BLaER1 (cell line): ENCODE measurements around the gene ATXN7L1.

Source experiments
- H3K27ac ChIP-seq: shearing (Covaris generic); formaldehyde crosslinking; 2 replicates; pipeline ENCODE4 v1.8.1; 2022
- H3K27me3 ChIP-seq: shearing (Covaris generic); formaldehyde crosslinking; 2 replicates; pipeline ENCODE4 v1.8.1; 2022
- H3K36me3 ChIP-seq: shearing (Covaris generic); formaldehyde crosslinking; 2 replicates; pipeline ENCODE4 v1.8.1; 2022
- H3K4me1 ChIP-seq: shearing (Covaris generic); formaldehyde crosslinking; 2 replicates; pipeline ENCODE4 v1.8.1; 2022
- H3K4me2 ChIP-seq: shearing (Covaris generic); formaldehyde crosslinking; 2 replicates; pipeline ENCODE4 v1.8.1; 2022
- H3K4me3 ChIP-seq: shearing (Covaris generic); formaldehyde crosslinking; 2 replicates; pipeline ENCODE4 v1.8.1; 2022
- H3K9ac ChIP-seq: shearing (Covaris generic); formaldehyde crosslinking; 2 replicates; pipeline ENCODE4 v1.8.1; 2022
- H3K9me3 ChIP-seq: shearing (Covaris generic); formaldehyde crosslinking; 2 replicates; pipeline ENCODE4 v1.8.1; 2022
- H4K20me1 ChIP-seq: shearing (Covaris generic); formaldehyde crosslinking; 2 replicates; pipeline ENCODE4 v1.8.1; 2022
- Cebpa-rat ChIP-seq: shearing (Covaris generic); IDR thresholded peaks from 2 replicates; pipeline ENCODE4 v1.8.1; 2022

The ATXN7L1 gene

DNA sequence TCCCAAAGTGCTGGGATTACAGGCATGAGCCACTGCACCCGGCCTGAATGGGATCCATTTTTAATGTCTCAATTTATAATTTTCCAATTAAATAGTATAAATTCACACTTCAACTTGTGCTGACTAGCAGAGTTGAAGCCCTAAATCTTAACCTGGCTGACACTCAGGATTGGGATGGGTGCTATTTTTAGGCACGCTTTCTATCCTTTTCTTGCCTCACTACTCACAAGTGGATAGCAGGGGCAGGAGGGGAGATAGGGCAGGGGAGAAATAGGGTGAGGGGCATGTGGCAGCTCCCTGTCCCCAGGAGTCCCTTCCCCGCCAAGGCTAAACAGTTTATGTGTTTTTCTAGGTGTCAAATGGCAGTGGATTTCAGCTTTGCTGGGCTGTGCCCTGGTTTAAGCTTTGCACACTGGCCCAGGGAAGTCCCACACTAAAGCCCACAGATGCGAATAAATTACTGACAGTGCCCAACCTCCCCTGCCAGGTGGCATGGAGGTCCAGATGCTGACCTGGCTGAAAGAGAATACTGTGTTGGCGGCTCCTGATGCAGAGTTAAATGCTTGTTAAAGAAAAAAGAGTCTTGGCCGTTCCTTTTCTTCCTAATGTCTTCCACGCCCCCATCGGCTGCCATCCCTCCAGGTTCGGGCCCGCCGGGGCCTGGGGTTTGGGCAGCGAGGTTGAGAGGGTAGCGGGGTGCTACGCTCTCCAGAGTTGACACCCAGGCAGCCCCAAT is 259.0 kb downstream of the ATXN7L1 start:
- no peak for TF ChIP-seq Cebpa-rat
- Histone ChIP-seq H3K4me2 (no peak overlapping the region), H3K4me1 (no peaks in the 10 kb centered on the region), H3K27me3 (no peaks in the 10 kb centered on the region), H3K36me3 (peaks cover 70% of the 10 kb centered on the region), H3K27ac (no peak overlapping the region), H3K9ac (no peak overlapping the region), H3K9me3 (no peaks in the 10 kb centered on the region), H4K20me1 (no peaks in the 10 kb centered on the region), H3K4me3 (no peak overlapping the region)

DNA sequence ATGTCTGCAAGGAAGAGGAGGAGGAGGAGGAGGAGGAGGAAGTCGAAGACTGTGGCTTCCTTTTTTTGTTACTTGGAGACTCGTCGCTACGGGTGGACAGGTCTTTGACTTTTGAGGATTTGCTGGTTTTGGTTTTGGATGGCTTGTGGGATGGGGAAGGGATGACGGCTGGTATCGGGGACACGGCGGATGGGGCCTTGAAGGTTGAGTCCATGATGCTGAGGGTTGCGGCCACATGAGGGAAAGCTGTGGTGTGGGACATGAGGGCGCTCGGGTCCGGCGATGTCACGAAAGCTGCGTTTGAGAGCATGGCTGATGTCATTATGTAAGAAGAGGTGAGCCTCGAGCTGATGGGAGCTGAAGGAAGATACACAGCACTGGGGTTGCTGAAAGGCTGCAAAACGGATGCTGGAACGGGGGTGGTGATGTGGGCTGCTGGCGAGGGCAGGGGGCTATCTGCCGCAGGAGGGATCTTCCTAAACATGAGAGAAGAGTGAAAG is 262.0 kb downstream of the ATXN7L1 start:
- no peaks in the 10 kb centered on the region for H4K20me1 ChIP-seq
- H3K9me3 ChIP-seq = no peaks in the 10 kb centered on the region
- no peak for TF ChIP-seq Cebpa-rat
- H3K4me1 ChIP-seq = no peaks in the 10 kb centered on the region
- H3K36me3 ChIP-seq = peaks cover 54% of the 10 kb centered on the region
- H3K27ac ChIP-seq = no peak overlapping the region
- no peak overlapping the region for H3K4me3 ChIP-seq
- H3K4me2 ChIP-seq = no peak overlapping the region
- H3K27me3 ChIP-seq = no peaks in the 10 kb centered on the region
- no peak overlapping the region for H3K9ac ChIP-seq

DNA sequence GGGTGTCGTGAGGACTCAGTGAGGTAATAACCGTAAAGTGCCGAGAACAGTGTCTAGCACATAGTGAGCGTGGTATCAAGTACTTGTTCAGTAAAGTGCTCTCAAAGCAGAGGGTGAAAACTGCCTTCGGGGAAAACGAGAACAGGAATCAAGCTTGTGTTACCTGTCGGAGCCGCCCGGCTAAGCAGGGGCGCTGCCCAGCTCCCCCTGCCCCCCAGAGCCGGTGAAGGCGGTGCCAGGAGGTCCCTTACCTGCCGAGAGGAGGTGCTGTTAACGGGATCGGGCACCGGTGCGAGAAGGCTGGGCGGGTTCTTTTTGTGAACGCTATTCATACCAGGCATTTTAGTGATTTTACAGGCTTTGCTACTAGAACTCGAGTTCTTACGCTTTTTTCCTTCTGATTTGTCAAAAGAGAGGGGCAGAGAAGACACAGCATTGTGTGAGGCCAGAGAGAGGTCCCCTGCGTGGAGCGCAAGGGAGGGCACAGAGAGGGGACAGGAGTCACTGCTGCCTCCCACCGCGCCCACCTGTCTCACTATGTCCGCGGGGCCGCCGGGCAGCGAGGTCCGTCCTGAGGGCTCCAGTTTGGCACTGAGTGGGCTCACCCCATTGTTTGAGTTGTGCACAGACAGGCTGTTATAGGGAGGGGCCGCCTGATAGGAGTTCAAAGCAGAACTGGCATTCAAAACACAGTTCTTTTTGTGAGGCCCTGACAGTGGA is 262.6 kb downstream of the ATXN7L1 start:
- H3K27ac ChIP-seq = no peak overlapping the region
- no peaks in the 10 kb centered on the region for H3K9me3 ChIP-seq
- H3K4me1 ChIP-seq = no peaks in the 10 kb centered on the region
- no peak overlapping the region for H3K4me2 ChIP-seq
- H3K9ac ChIP-seq = no peak overlapping the region
- TF ChIP-seq Cebpa-rat = no peak
- H3K36me3 ChIP-seq = peaks cover 54% of the 10 kb centered on the region
- H3K27me3 ChIP-seq = no peaks in the 10 kb centered on the region
- no peak overlapping the region for H3K4me3 ChIP-seq
- no peaks in the 10 kb centered on the region for H4K20me1 ChIP-seq

DNA sequence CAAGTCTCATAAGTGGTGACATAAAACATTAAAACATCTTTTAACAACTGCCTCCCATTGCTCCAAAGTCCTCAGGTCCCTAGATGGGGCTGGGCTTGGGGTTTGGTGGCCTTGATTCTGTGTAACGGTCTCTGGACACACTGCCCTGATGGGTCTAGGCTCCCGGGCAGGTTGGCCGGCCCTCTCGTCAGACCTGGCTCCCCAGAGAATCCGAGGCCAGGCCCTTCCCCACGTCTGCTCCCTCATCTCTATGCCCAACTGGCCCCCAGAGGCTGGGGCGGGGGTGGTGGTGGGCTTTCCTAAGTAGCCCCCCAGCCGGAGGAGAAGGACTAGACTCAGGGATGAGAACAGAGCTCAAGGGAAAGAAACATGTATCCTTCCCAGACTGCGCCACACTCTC is 263.6 kb downstream of the ATXN7L1 start:
- no peaks in the 10 kb centered on the region for H3K4me1 ChIP-seq
- H3K9me3 ChIP-seq = no peaks in the 10 kb centered on the region
- H3K27me3 ChIP-seq = no peaks in the 10 kb centered on the region
- no peak overlapping the region for H3K4me2 ChIP-seq
- H3K36me3 ChIP-seq = peaks cover 45% of the 10 kb centered on the region
- no peak overlapping the region for H3K27ac ChIP-seq
- no peak overlapping the region for H3K9ac ChIP-seq
- no peaks in the 10 kb centered on the region for H4K20me1 ChIP-seq
- H3K4me3 ChIP-seq = no peak overlapping the region
- no peak for TF ChIP-seq Cebpa-rat

DNA sequence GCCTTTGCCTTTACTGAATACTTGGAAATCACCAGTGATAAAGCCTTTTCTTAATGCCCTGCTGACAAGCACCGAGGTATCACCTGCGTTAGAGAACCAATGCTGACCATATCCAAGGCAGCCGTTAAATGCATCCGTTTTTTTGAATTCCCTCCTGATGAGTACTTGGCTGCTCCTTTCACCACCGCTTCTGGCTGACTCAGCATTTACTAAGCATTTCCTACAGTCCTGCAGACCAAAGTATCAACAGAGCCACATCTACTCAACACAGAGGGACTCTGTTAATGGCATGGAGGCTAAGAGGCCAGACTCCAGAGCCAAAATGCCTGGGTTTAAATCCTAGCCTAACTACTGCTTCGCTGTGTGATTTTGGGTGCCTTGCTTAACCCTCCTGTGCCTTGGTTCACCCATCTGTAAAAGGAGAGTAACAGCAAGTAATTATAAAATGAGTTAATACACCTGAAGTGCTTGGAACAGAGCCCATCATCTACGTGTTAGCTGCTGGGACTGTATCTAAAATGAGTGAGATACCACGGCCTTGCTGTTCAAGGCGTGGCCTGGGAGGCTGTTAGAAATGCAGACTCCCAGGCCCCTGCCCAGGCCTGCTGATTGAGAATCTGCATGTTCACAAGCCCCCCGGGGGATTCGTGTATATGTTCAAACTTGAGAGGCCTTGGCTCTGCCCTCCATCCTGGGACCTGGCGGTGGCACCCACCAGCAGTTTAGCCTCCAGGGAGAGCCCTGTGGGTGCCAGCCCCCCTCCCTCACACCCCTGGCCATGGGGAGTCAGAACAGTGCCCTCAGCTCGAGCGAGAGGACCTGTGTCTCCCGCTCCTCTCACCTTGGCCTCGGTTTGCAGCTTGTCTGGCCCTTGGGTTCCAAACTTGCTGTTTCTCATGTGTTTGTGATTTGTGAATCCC is 264.3 kb downstream of the ATXN7L1 start:
- H3K4me3 ChIP-seq = no peak overlapping the region
- H3K27me3 ChIP-seq = no peaks in the 10 kb centered on the region
- H4K20me1 ChIP-seq = no peaks in the 10 kb centered on the region
- no peak overlapping the region for H3K4me2 ChIP-seq
- H3K27ac ChIP-seq = no peak overlapping the region
- peaks cover 38% of the 10 kb centered on the region for H3K36me3 ChIP-seq
- no peak overlapping the region for H3K9ac ChIP-seq
- H3K9me3 ChIP-seq = no peaks in the 10 kb centered on the region
- no peaks in the 10 kb centered on the region for H3K4me1 ChIP-seq
- no peak for TF ChIP-seq Cebpa-rat

DNA sequence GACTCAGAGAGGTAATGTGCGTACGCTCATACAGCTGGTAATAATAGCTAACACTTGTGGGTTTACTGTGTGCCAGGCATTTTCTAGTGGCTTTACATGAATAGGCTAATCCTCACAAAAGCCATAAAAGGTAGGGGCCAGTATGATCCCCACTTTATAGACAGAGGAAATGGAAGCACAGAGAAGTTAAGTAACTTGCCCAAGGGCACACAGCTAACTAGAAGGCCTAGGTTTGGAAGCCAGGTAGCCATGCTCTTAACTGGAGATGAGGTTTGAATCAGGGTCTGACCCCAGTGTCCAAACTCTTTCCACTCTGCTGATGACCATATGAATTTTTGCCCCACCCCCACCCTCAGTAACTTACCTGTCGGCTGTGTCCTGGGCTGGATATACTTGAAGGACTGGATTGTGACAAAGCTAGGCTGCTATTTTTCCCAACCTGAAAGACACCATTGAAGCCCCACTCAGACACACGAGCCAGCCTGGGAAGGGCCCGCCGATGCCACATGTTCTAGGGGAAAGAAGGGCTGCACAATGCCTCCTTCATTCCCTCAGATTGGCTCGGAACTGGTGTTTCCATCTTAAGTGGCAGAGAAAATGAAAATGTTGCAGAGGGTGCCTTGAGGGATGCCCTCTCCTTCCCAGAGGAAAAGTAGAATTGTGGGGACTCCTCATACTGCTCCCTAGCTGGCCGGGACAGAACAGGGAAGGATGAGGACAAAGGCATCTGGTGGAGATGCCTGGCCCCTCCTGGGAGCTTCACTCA is 266.1 kb downstream of the ATXN7L1 start:
- Histone ChIP-seq H3K27ac (no peak overlapping the region), H3K4me3 (no peak overlapping the region), H3K4me2 (no peak overlapping the region), H3K36me3 (peaks cover 30% of the 10 kb centered on the region), H4K20me1 (no peaks in the 10 kb centered on the region), H3K9ac (no peak overlapping the region), H3K4me1 (no peaks in the 10 kb centered on the region), H3K27me3 (no peaks in the 10 kb centered on the region), H3K9me3 (no peaks in the 10 kb centered on the region)
- no peak for TF ChIP-seq Cebpa-rat

DNA sequence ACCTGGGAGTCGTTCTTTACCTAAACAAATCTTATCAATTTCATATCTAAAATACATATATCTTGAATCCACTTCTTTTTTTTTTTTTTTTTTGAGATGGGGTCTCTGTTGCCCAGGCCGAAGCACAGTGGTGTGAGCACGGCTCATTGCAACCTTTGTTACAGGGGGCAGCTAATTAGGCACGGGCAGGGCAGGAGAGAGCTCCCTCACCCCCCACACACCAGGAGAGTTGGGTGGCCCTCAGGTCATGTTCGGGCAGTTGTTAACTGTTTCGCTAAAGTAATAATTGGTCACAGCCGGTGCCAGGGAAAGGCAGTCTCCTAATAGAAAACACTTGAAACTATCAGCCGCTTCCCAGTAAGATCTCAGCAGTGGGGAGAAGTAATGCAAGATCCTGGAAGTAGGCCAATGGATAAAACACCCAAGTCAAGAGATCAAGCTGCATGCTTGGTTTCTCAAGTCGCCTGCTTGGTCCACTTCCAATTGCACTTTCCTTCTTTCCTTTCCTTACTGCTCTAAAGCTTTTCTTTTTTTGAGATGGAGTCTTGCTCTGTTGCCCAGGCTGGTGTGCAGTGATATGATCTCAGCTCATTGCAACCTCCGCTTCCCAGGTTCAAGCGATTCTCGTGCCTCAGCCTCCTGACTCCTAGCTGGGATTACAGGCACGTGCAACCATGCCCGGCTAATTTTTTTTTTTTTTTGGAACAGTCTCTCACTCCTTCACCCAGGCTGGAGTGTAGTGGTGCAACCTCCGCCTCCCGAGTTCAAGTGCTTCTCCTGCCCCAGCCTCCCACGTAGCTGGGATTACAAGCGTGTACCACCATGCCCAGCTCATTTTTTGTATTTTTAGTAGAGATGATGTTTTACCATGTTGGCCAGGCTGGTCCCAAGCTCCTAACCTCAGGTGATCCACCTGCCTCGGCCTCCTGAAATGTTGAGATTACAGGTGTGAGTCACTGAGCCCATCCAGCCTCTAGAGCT is 273.8 kb downstream of the ATXN7L1 start:
- H3K4me3 ChIP-seq = no peak overlapping the region
- no peaks in the 10 kb centered on the region for H3K36me3 ChIP-seq
- no peaks in the 10 kb centered on the region for H3K27me3 ChIP-seq
- H3K9me3 ChIP-seq = no peaks in the 10 kb centered on the region
- no peak overlapping the region for H3K4me2 ChIP-seq
- no peak overlapping the region for H3K9ac ChIP-seq
- no peaks in the 10 kb centered on the region for H3K4me1 ChIP-seq
- no peak for TF ChIP-seq Cebpa-rat
- H4K20me1 ChIP-seq = no peaks in the 10 kb centered on the region
- no peak overlapping the region for H3K27ac ChIP-seq

DNA sequence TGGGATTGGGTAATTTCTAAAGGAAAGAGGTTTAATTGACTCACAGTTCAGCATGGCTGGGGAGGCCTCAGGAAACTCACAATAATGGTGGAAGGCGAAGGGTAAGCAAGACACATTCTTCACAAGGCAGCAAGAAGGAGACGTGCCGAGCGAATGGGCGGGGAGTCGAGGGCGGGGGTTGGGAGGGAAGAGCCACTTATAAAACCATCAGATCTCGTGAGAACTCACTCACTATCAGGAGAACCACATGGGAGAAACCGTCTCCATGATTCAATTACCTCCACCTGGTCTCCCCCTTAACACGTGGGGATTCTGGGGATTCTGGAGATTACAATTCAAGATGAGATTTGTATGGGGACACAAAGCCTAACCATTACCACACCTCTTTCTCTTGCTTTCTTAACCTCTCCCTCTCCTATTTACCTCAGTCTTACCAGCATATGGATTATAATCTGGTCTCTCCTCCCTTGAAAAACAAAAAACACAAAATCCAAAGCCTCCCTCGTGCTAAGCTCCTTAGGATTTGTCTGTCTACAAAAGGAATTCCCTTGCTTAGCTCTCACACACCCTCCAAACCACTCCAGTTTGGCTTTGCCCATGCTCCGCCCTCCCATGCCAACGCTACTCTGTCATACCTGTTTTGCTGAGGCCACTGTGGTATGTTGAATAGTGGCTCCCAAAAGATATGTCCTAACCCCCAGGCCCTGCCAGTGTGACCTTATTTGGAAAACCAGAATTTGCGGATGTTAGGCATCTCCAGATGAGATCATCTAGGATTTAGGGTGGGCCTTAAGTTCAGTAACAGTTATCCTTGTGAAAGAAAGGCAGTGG is 275.5 kb downstream of the ATXN7L1 start:
- Histone ChIP-seq H3K9ac (no peak overlapping the region), H3K27me3 (no peaks in the 10 kb centered on the region), H3K36me3 (no peaks in the 10 kb centered on the region), H3K4me1 (no peaks in the 10 kb centered on the region), H3K4me3 (no peak overlapping the region), H4K20me1 (no peaks in the 10 kb centered on the region), H3K27ac (no peak overlapping the region), H3K9me3 (no peaks in the 10 kb centered on the region), H3K4me2 (no peak overlapping the region)
- no peak for TF ChIP-seq Cebpa-rat
